ENCODE results near the gene SDSL.

Gene SDSL

GRCh38 chr12:113480336-113480971 lies 58.3 kb downstream of the SDSL start:
- WGBS, 2 experiments = 44 to 50% methylated on average over 5 to 6 of the region's 9 CpGs

GRCh38 chr12:113482334-113482733 lies 60.2 kb downstream of the SDSL start:
- 5 to 8% methylated on average over 1 of the region's 1 CpG for WGBS, 2 experiments
- no peak overlapping the region for H3K27ac ChIP-seq (ENCODE audit: insufficient read depth, low read depth, low read length, poor library complexity, severe bottlenecking)

More at GRCh38 chr12:113480336-113480971, 58.3 kb downstream of the SDSL start:
- Histone ChIP-seq H3K27ac (ENCODE audit: insufficient read depth, low read depth, low read length, poor library complexity, severe bottlenecking) (no peak overlapping the region), H3K4me1 (ENCODE audit: control insufficient read depth, insufficient read depth, low read length) (peaks cover 29% of the 10 kb centered on the region), H3K4me3 (ENCODE audit: insufficient read depth, low read depth, low read length) (no peak overlapping the region), H3K36me3 (ENCODE audit: control insufficient read depth, insufficient read depth, low read length) (no peaks in the 10 kb centered on the region), H3K9me3 (ENCODE audit: control insufficient read depth, low read length) (no peaks in the 10 kb centered on the region), H3K27me3 (ENCODE audit: control insufficient read depth, insufficient read depth, low read length, poor library complexity, severe bottlenecking) (peaks cover 57% of the 10 kb centered on the region)

GRCh38 chr12:113485330-113485729 lies 63.1 kb downstream of the SDSL start:
- whole genome bisulfite sequencing, 2 experiments = 7 to 15% methylated on average over 2 of the region's 2 CpGs
- no peak overlapping the region for H3K4me3 ChIP-seq (ENCODE audit: insufficient read depth, low read depth, low read length)
- H3K27me3 ChIP-seq (ENCODE audit: control insufficient read depth, insufficient read depth, low read length, poor library complexity, severe bottlenecking) = peaks cover 10% of the 10 kb centered on the region
- H3K27ac ChIP-seq (ENCODE audit: insufficient read depth, low read depth, low read length, poor library complexity, severe bottlenecking) = no peak overlapping the region
- no peaks in the 10 kb centered on the region for H3K36me3 ChIP-seq (ENCODE audit: control insufficient read depth, insufficient read depth, low read length)
- no peaks in the 10 kb centered on the region for H3K9me3 ChIP-seq (ENCODE audit: control insufficient read depth, low read length)
- H3K4me1 ChIP-seq (ENCODE audit: control insufficient read depth, insufficient read depth, low read length) = peaks cover 11% of the 10 kb centered on the region

More at GRCh38 chr12:113482334-113482733, 60.2 kb downstream of the SDSL start:
- H3K36me3 ChIP-seq (ENCODE audit: control insufficient read depth, insufficient read depth, low read length) = no peaks in the 10 kb centered on the region
- no peak overlapping the region for H3K4me3 ChIP-seq (ENCODE audit: insufficient read depth, low read depth, low read length)
- H3K9me3 ChIP-seq (ENCODE audit: control insufficient read depth, low read length) = no peaks in the 10 kb centered on the region
- peaks cover 28% of the 10 kb centered on the region for H3K4me1 ChIP-seq (ENCODE audit: control insufficient read depth, insufficient read depth, low read length)
- peaks cover 40% of the 10 kb centered on the region for H3K27me3 ChIP-seq (ENCODE audit: control insufficient read depth, insufficient read depth, low read length, poor library complexity, severe bottlenecking)

GRCh38 chr12:113486722-113487121 lies 64.5 kb downstream of the SDSL start:
- H3K27ac ChIP-seq (ENCODE audit: insufficient read depth, low read depth, low read length, poor library complexity, severe bottlenecking) = no peak overlapping the region
- peaks cover 11% of the 10 kb centered on the region for H3K4me1 ChIP-seq (ENCODE audit: control insufficient read depth, insufficient read depth, low read length)
- no peak overlapping the region for H3K4me3 ChIP-seq (ENCODE audit: insufficient read depth, low read depth, low read length)
- H3K36me3 ChIP-seq (ENCODE audit: control insufficient read depth, insufficient read depth, low read length) = no peaks in the 10 kb centered on the region
- H3K9me3 ChIP-seq (ENCODE audit: control insufficient read depth, low read length) = no peaks in the 10 kb centered on the region
- whole genome bisulfite sequencing, 2 experiments = 64 to 68% methylated on average over 4 of the region's 4 CpGs
- no peaks in the 10 kb centered on the region for H3K27me3 ChIP-seq (ENCODE audit: control insufficient read depth, insufficient read depth, low read length, poor library complexity, severe bottlenecking)
